Measurements from ENCODE around the gene TEX36. TPM values are rescaled to one million over a fixed set of nuclear protein-coding genes. Genes with fewer than 3 reads are reported as not detected.

TEX36 gene
- total RNA-seq, 4 donors from 2014 or later = not detected

- no peak for TF ChIP-seq CTCF (IDR thresholded peaks at IDR 0.05; ENCODE audit: low read depth)
These were observed 15.6 kb upstream of the TEX36 start for GRCh38 chr10:125698481-125698998.

- TF ChIP-seq CTCF (IDR thresholded peaks at IDR 0.05; ENCODE audit: low read depth) = no peak
These were observed 11.9 kb upstream of the TEX36 start for GRCh38 chr10:125694883-125695282.

GRCh38 chr10:125693524-125693847, 10.5 kb upstream of the TEX36 start:
- no peak for TF ChIP-seq CTCF (IDR thresholded peaks at IDR 0.05; ENCODE audit: low read depth)

GRCh38 chr10:125692601-125693523, 9.9 kb upstream of the TEX36 start:
- no peak for TF ChIP-seq CTCF (IDR thresholded peaks at IDR 0.05; ENCODE audit: low read depth)

GRCh38 chr10:125692196-125692595, 9.2 kb upstream of the TEX36 start:
- no peak for TF ChIP-seq CTCF (IDR thresholded peaks at IDR 0.05; ENCODE audit: low read depth)

GRCh38 chr10:125691160-125691981, 8.4 kb upstream of the TEX36 start:
- TF ChIP-seq CTCF (IDR thresholded peaks at IDR 0.05; ENCODE audit: low read depth) = no peak

All from subcutaneous adipose tissue (tissue), 4 donors.